Ishikawa (cell line): ENCODE results near the gene TMEM232.

ENCODE experiments used
- CEBPB ChIP-seq: IDR thresholded peaks from 2 replicates; pipeline ENCODE4 v1.6.1; 2012
- EGR1 ChIP-seq: IDR thresholded peaks from 2 replicates; pipeline ENCODE4 v1.6.1; 2012
- EP300 ChIP-seq: IDR thresholded peaks from 2 replicates; pipeline ENCODE4 v1.6.1; 2012; ENCODE audit warnings: borderline replicate concordance
- RAD21 ChIP-seq: IDR thresholded peaks from 2 replicates; pipeline ENCODE4 v1.6.1; 2012; ENCODE audit warnings: low read depth
- YY1 ChIP-seq: IDR thresholded peaks from 2 replicates; pipeline ENCODE4 v1.6.1; 2012; ENCODE audit warnings: low read depth
- TF ChIP-seq, protein P1 (sequence below): IDR thresholded peaks from 2 replicates; pipeline ENCODE4 v1.6.1; 2012; ENCODE audit warnings: low read depth, mild to moderate bottlenecking

DNA sequence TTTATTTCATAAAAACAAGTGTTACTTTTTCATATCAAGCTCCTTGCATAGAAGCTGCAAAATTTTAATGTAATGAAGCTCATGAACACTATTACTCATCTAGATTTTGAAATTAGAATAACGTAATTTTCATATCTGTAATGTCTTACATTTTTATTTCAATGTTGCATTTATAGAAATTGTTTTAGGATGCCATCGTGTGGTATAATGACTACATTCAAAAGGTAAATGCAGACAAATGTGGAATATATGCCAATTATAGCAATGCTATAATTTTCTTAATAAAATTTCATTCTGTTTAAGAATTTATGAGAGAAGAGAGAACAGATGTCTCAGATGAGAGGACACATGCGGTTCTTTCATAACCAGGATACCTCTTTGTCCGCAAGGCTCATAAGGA lies 230.2 kb downstream of the TMEM232 start:
- TF ChIP-seq YY1 (no peak), EGR1 (no peak), EP300 (no peak), RAD21 (no peak), CEBPB (no peak)
- TF ChIP-seq, protein P1, sequence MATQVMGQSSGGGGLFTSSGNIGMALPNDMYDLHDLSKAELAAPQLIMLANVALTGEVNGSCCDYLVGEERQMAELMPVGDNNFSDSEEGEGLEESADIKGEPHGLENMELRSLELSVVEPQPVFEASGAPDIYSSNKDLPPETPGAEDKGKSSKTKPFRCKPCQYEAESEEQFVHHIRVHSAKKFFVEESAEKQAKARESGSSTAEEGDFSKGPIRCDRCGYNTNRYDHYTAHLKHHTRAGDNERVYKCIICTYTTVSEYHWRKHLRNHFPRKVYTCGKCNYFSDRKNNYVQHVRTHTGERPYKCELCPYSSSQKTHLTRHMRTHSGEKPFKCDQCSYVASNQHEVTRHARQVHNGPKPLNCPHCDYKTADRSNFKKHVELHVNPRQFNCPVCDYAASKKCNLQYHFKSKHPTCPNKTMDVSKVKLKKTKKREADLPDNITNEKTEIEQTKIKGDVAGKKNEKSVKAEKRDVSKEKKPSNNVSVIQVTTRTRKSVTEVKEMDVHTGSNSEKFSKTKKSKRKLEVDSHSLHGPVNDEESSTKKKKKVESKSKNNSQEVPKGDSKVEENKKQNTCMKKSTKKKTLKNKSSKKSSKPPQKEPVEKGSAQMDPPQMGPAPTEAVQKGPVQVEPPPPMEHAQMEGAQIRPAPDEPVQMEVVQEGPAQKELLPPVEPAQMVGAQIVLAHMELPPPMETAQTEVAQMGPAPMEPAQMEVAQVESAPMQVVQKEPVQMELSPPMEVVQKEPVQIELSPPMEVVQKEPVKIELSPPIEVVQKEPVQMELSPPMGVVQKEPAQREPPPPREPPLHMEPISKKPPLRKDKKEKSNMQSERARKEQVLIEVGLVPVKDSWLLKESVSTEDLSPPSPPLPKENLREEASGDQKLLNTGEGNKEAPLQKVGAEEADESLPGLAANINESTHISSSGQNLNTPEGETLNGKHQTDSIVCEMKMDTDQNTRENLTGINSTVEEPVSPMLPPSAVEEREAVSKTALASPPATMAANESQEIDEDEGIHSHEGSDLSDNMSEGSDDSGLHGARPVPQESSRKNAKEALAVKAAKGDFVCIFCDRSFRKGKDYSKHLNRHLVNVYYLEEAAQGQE = no peak
